KMS-11 (cell line): Measurements from ENCODE around the gene ARPC3.

Source experiments
- H2AFZ ChIP-seq: fragments of 200-600 bp; sonication (generic); 2 replicates; pipeline ENCODE4 v1.6.1; 2016; ENCODE audit warnings: antibody characterized with exemption, mixed run types, low read depth
- H3K27ac ChIP-seq: fragments of 200-600 bp; sonication (generic); 2 replicates; pipeline ENCODE4 v1.6.1; 2016; ENCODE audit warnings: mild to moderate bottlenecking, mixed run types
- H3K27me3 ChIP-seq: fragments of 200-600 bp; sonication (generic); 2 replicates; pipeline ENCODE4 v1.6.1; 2017; ENCODE audit warnings: mild to moderate bottlenecking, low read depth, mixed run types, moderate library complexity; ENCODE audit not compliant: insufficient read depth
- H3K36me3 ChIP-seq: fragments of 200-600 bp; sonication (generic); 2 replicates; pipeline ENCODE4 v1.6.1; 2017; ENCODE audit warnings: mild to moderate bottlenecking, mixed run types; ENCODE audit not compliant: insufficient read depth
- H3K4me1 ChIP-seq: fragments of 200-600 bp; sonication (generic); 2 replicates; pipeline ENCODE4 v1.6.1; 2016; ENCODE audit warnings: mild to moderate bottlenecking, low read depth, mixed run types; ENCODE audit not compliant: poor library complexity, severe bottlenecking
- H3K4me2 ChIP-seq: fragments of 200-600 bp; sonication (generic); 2 replicates; pipeline ENCODE4 v1.7.0; 2016; ENCODE audit warnings: mild to moderate bottlenecking, mixed run types
- H3K4me3 ChIP-seq: fragments of 200-600 bp; sonication (generic); IDR thresholded peaks from 2 replicates; pipeline ENCODE4 v1.6.1; 2017; ENCODE audit warnings: low read depth, low read length, mixed read lengths; ENCODE audit not compliant: insufficient read depth
- H3K79me2 ChIP-seq: fragments of 200-600 bp; sonication (generic); 2 replicates; pipeline ENCODE4 v1.6.1; 2016; ENCODE audit warnings: low read depth, mixed run types; ENCODE audit not compliant: insufficient read depth
- H3K9ac ChIP-seq: fragments of 200-600 bp; sonication (generic); 2 replicates; pipeline ENCODE4 v1.6.1; 2016; ENCODE audit warnings: mild to moderate bottlenecking, mixed run types
- H4K20me1 ChIP-seq: fragments of 200-600 bp; sonication (generic); 2 replicates; pipeline ENCODE4 v1.6.1; 2016; ENCODE audit warnings: mild to moderate bottlenecking, mixed run types; ENCODE audit not compliant: insufficient read depth
- CTCF ChIP-seq: fragments of 200-600 bp; sonication (generic); conservative IDR thresholded peaks from 2 replicates; pipeline ENCODE4 v1.6.1; 2017; ENCODE audit warnings: low read depth, mild to moderate bottlenecking, antibody characterized with exemption, low read length, moderate library complexity, mixed read lengths

ARPC3 gene

GRCh38 chr12:110403976-110404682 is 46.0 kb downstream of the ARPC3 start:
- H4K20me1 ChIP-seq: no peaks in the 10 kb centered on the region
- no peak overlapping the region for H3K4me3 ChIP-seq
- H3K27ac ChIP-seq: peak overlapping the region; percentile 92
- H3K27me3 ChIP-seq: no peaks in the 10 kb centered on the region
- peaks cover 43% of the 10 kb centered on the region for H3K79me2 ChIP-seq
- H3K36me3 ChIP-seq: no peaks in the 10 kb centered on the region
- H3K4me1 ChIP-seq: peaks cover 5% of the 10 kb centered on the region
- TF ChIP-seq CTCF: no peak
- peak overlapping the region; percentile 48 for H3K4me2 ChIP-seq
- H3K9ac ChIP-seq: peak overlapping the region; percentile 90
- peak overlapping the region; percentile 92 for H2AFZ ChIP-seq

GRCh38 chr12:110403146-110403975 is 46.8 kb downstream of the ARPC3 start, which contains the start of gene ANAPC7:
ANAPC7 (minus strand) TSS chr12:110403708; CDS start chr12:110403627, 81 bp downstream.
- H3K4me2 ChIP-seq: peak within 1 kb of the TSS; percentile 78
- peaks cover 43% of the 10 kb centered on the region for H3K79me2 ChIP-seq
- no peak within 1 kb of the TSS for H3K4me3 ChIP-seq
- H2AFZ ChIP-seq: peak within 1 kb of the TSS; percentile 92
- H3K4me1 ChIP-seq: peaks cover 5% of the 10 kb centered on the region
- no peaks in the 10 kb centered on the region for H3K27me3 ChIP-seq
- H3K36me3 ChIP-seq: no peaks in the 10 kb centered on the region
- peak within 1 kb of the TSS; percentile 90 for H3K9ac ChIP-seq
- no peaks in the 10 kb centered on the region for H4K20me1 ChIP-seq
- H3K27ac ChIP-seq: peak within 1 kb of the TSS; percentile 92
- no peak for TF ChIP-seq CTCF
